Adrenal gland (tissue), 12 donors: ENCODE results near the gene PPP2R5B. TPM values are rescaled to one million over a fixed set of nuclear protein-coding genes. Genes with fewer than 3 reads are reported as not detected.

ENCODE experiments used
- DNase-seq, 7 donors: peaks; one replicate each; pipeline ENCODE4 v3.0.0-alpha.2; 2019 to 2020
- H3K27ac ChIP-seq, 5 donors: fragments of 200-600 bp; sonication (generic) in 4 of 5; 1 replicate in 3 of 5; 2 replicates in 2 of 5; pipeline versions ENCODE4 v1.5.1 to v1.8.0; 2016 to 2020; ENCODE audit warnings: mild to moderate bottlenecking in 1 of 5
- H3K27me3 ChIP-seq: fragments of 200-600 bp; 2 replicates; pipeline ENCODE4 v1.8.0; 2021
- H3K36me3 ChIP-seq, 2 donors: fragments of 200-600 bp; replicated peaks in 1 of 2; 1 replicate in 1 of 2; 2 replicates in 1 of 2; pipeline versions ENCODE4 v1.5.1 to v1.8.0; 2018 to 2022
- H3K4me1 ChIP-seq, 2 donors: fragments of 200-600 bp; replicated peaks in 1 of 2; 1 replicate in 1 of 2; 2 replicates in 1 of 2; pipeline versions ENCODE4 v1.5.1 to v1.8.0; 2018 to 2021
- H3K4me3 ChIP-seq, 4 donors: fragments of 200-600 bp; sonication (generic) in 3 of 4; one replicate each; pipeline ENCODE4 v1.5.1; 2016 to 2018
- H3K9me3 ChIP-seq, 3 donors: fragments of 200-600 bp; sonication (generic) in 1 of 3; replicated peaks in 1 of 3; 1 replicate in 2 of 3; 2 replicates in 1 of 3; pipeline versions ENCODE4 v1.5.1 to v1.8.0; 2016 to 2021
- POLR2A ChIP-seq, 2 donors: fragments of 450-650 bp; IDR thresholded peaks; one replicate each; pipeline ENCODE4 v1.6.1; 2017; ENCODE audit warnings: antibody characterized with exemption in 2 of 2, mild to moderate bottlenecking in 2 of 2, moderate library complexity in 1 of 2
- WGBS, 4 donors: extraction: QIAGEN DNeasy Blood & Tissue Kit in 2 of 4; methylation state at CpG; one replicate each; pipeline versions ENCODE4 v1.1.5 to v1.1.7; 2013 to 2017; 5-methylcytosine and 5-hydroxymethylcytosine counted together
- intact Hi-C, 2 donors: fragments of 100-400 bp; cut with DNase I; formaldehyde crosslinking; loops; one replicate each; pipeline versions ENCODE4 v1.14.1 to v1.15.0; 2022 to 2023
- polyA plus RNA-seq, 3 donors: library from polyadenylated mRNA; stranded (reverse); fragments of 200-250 nt in 2 of 3; fragments of 350-450 nt in 1 of 3; fragmentation: Illumina TruSeq in 1 of 3; extraction: RNeasy Lipid Tissue Mini Kit (QIAGEN cat#74804) in 1 of 3; gene quantifications; one replicate each; pipeline ENCODE4 v1.2.3, GENCODE V29; 2013 to 2014
- total RNA-seq, 9 donors: library from RNA; depleted of rRNA in 4 of 9; stranded (reverse); fragments of >200 nt in 4 of 9; fragments of 120-200 nt in 1 of 9; fragmentation: NEBNext Ultra II Directional in 1 of 9; extraction: Animal tissue kit (Norgen Biotek cat#: 25700) in 1 of 9; gene quantifications; one replicate each; pipeline versions ENCODE4 v1.1.0 to v1.2.4, GENCODE V29; 2013 to 2023
- TF ChIP-seq, protein P1 (sequence below), 6 experiments: fragments of 450-650 bp in 4 of 6; fragments of 200-600 bp in 2 of 6; sonication (generic) in 1 of 6; IDR thresholded peaks; 1 replicate in 5 of 6; 2 replicates in 1 of 6; pipeline versions ENCODE4 v1.5.1 to v1.8.0; 2016 to 2021; ENCODE audit warnings: antibody characterized with exemption in 6 of 6, mild to moderate bottlenecking in 2 of 6, moderate library complexity in 1 of 6
- donor health status: healthy with polysubstance abuse.
- donor health status: Bipolar disorder and iron deficiency.
- donor health status: DM: yes; HTN: yes; CAD: no.
- donor health status: DM: no; HTN: no; CAD: no.
- donor health status: DM: no; HTN: no; CAD: no.
- donor health status: DM: yes; HTN: yes; CAD: no.

The PPP2R5B gene
- total and polyA plus RNA-seq, 12 donors = 7.8 to 51.3 (median 21.2) TPM

- no peak overlapping the region for H3K27ac ChIP-seq
- no peaks in the 10 kb centered on the region for H3K27me3 ChIP-seq
- H3K36me3 ChIP-seq = peaks cover 0 to 26% of the 10 kb centered on the region in 2 donors
- no peaks in the 10 kb centered on the region for H3K4me1 ChIP-seq
- DNase-seq = no peak
- TF ChIP-seq, protein P1, sequence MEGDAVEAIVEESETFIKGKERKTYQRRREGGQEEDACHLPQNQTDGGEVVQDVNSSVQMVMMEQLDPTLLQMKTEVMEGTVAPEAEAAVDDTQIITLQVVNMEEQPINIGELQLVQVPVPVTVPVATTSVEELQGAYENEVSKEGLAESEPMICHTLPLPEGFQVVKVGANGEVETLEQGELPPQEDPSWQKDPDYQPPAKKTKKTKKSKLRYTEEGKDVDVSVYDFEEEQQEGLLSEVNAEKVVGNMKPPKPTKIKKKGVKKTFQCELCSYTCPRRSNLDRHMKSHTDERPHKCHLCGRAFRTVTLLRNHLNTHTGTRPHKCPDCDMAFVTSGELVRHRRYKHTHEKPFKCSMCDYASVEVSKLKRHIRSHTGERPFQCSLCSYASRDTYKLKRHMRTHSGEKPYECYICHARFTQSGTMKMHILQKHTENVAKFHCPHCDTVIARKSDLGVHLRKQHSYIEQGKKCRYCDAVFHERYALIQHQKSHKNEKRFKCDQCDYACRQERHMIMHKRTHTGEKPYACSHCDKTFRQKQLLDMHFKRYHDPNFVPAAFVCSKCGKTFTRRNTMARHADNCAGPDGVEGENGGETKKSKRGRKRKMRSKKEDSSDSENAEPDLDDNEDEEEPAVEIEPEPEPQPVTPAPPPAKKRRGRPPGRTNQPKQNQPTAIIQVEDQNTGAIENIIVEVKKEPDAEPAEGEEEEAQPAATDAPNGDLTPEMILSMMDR (IDR thresholded peaks at IDR 0.05) = no peak
- TF ChIP-seq POLR2A (IDR thresholded peaks at IDR 0.05) = no peak
- no peaks in the 10 kb centered on the region for H3K9me3 ChIP-seq
- WGBS, 4 donors = 65 to 80% (median 73%) methylated on average over 4 of the region's 4 CpGs
- intact Hi-C loops = loop anchor here in 1 of 2 donors (10.0 kb wide), 1 partner anchor 58 kb away; the partner anchor contains the start of gene BATF2
- no peak overlapping the region for H3K4me3 ChIP-seq
Observed at GRCh38 chr11:64936539-64936938, 12.1 kb downstream of the PPP2R5B start.

DNA sequence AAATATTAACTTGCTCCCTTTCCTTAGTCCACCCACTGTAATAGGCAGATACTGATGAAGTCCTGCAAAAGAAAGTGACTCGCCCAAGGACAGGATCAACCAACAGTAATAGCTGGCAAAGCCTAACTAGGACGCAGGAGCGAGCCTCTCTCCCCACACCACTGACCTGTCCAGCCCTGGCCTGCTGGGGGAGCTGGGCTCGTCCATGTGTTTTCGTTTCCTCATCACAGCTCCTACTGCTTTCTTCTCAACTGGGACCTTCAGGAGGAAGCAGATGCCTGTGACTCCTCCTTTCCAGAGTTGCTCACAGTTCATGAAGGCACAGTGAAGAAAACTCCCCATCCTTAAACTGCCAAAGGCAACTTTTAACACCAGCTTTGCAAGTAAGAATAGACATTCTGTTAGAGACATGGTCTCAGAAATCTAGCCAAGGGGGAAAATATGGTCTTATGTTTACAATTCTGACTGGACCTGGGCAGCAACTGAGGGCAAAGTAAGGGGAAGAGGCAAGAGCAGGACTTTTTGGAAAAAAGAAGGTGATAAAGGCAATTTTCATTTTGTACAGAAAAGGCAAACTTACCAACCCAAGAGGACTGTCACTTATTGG lies 22.8 kb downstream of the PPP2R5B start:
- WGBS, 4 donors = 22 to 39% (median 31%) methylated on average over 4 to 5 of the region's 5 CpGs
- no peak for TF ChIP-seq POLR2A (IDR thresholded peaks at IDR 0.05)
- TF ChIP-seq, protein P1 (IDR thresholded peaks at IDR 0.05) = no peak

GRCh38 chr11:64951529-64951928 lies 27.0 kb downstream of the PPP2R5B start:
- Histone ChIP-seq H3K27ac (no peak overlapping the region), H3K9me3 (no peaks in the 10 kb centered on the region), H3K4me3 (no peak overlapping the region), H3K27me3 (no peaks in the 10 kb centered on the region), H3K36me3 (no peaks in the 10 kb centered on the region), H3K4me1 (no peaks in the 10 kb centered on the region)
- intact Hi-C loops = no loop called here
- DNase-seq = no peak
- TF ChIP-seq, protein P1 (IDR thresholded peaks at IDR 0.05) = no peak
- no peak for TF ChIP-seq POLR2A (IDR thresholded peaks at IDR 0.05)
- WGBS, 4 donors = 49 to 66% (median 64%) methylated on average over 4 of the region's 4 CpGs

More for the DNA sequence above, 22.8 kb downstream of the PPP2R5B start:
- Histone ChIP-seq H3K9me3 (no peaks in the 10 kb centered on the region), H3K4me3 (no peak overlapping the region), H3K36me3 (no peaks in the 10 kb centered on the region), H3K27ac (no peak overlapping the region), H3K4me1 (no peaks in the 10 kb centered on the region), H3K27me3 (peaks cover 4% of the 10 kb centered on the region)
- intact Hi-C loops = no loop called here
- DNase-seq = peak in 1 of 7 donors; percentile 22

DNA sequence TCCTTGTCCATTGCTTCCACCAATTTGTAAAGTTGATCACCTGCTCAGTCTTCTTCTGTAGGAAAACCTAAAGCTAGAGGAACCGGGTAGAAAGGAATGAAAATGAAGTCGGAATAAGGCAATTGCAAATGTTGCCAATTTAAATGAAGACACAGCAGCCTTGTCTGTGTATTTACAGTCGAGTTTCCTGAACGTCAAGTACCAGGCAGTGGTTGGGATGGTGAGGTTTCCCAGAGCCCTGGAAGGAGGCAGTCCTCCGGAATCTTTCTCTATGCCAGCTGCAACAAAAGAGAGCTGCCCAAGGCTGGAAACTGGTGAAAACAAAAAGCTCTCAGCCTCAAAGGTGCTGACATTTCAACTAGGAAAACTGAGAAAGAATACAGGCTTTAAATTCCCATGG lies 29.7 kb downstream of the PPP2R5B start:
- no peak for DNase-seq
- intact Hi-C loops = no loop called here
- 48 to 54% (median 50%) methylated on average over 5 of the region's 5 CpGs for WGBS, 4 donors
- peaks cover 4% of the 10 kb centered on the region for H3K27me3 ChIP-seq
- H3K4me3 ChIP-seq = no peak overlapping the region
- H3K36me3 ChIP-seq = no peaks in the 10 kb centered on the region
- H3K9me3 ChIP-seq = no peaks in the 10 kb centered on the region
- H3K4me1 ChIP-seq = no peaks in the 10 kb centered on the region
- TF ChIP-seq, protein P1 (IDR thresholded peaks at IDR 0.05) = no peak
- H3K27ac ChIP-seq = no peak overlapping the region
